GM12874 (cell line): ENCODE data around the gene GPR17.

Experiments used
- CTCF ChIP-seq: IDR thresholded peaks from 2 replicates; pipeline ENCODE4 v1.5.1; 2011; ENCODE audit warnings: low read depth, mild to moderate bottlenecking, control low read depth, low read length, moderate library complexity; ENCODE audit not compliant: insufficient read depth

Gene GPR17

GRCh38 chr2:127610561-127610960 lies 35.4 kb upstream of the GPR17 start:
- TF ChIP-seq CTCF = no peak

GRCh38 chr2:127611076-127611925 lies 34.7 kb upstream of the GPR17 start:
- TF ChIP-seq CTCF = no peak

- TF ChIP-seq CTCF = no peak
Measured at GRCh38 chr2:127612111-127612822, 33.7 kb upstream of the GPR17 start.

DNA sequence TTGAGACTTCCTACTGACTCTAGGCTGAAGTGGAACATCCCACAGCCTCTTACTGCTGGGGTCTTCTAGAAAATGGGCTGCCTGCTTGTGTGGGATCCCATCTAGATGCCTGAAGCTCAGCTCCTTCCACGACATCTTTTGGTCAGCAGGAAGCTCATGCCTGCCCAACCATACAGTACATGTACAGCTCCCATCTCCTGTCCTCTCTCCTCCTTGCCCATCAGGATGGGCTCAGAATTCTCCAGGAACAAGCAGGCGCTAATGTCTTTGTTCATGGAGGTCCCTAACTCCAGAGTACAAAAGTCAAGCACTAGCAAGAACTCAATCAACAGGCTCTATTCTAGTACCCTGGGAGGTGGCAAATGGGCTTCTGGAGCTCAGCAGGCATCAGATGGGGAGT lies 31.7 kb upstream of the GPR17 start:
- no peak for TF ChIP-seq CTCF

- TF ChIP-seq CTCF = no peak
Measured at GRCh38 chr2:127614731-127615130, 31.2 kb upstream of the GPR17 start.

- TF ChIP-seq CTCF = no peak
Measured at GRCh38 chr2:127615511-127616166, 30.3 kb upstream of the GPR17 start.

GRCh38 chr2:127618551-127619202 lies 27.3 kb upstream of the GPR17 start:
- no peak for TF ChIP-seq CTCF
